Amygdala (tissue), 56 donors: ENCODE measurements around the gene PDE4D.
"Not testable (repeated sequence)": the region's sequence is repeated elsewhere in the genome, so short reads cannot be mapped to it uniquely, and the experiment has no call there.

Experiments used
- DNase-seq, 56 donors: peaks; one replicate each; lab custom pipeline; 2025; lab: John Stamatoyannopoulos, UW

The PDE4D gene

DNA sequence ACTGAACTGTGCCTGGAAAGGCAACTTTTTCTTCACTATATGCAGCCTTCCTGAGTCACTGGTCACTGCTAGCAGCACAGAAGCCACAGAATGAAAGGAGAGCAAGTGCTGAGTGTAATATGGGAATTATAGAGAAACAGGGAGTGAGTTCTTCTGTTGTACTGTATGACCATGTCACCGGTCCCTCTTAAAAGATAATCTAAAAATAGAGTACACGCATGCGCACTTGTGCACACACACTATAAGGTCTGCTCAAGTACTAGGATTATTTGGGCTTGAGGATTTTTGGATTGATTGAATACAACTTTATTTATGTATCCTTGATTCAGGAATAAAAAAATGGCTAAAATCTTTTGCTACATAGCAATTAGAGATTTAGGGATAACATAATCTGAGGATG, 571.9 kb downstream of the PDE4D start:
- DNase-seq = no peak

DNA sequence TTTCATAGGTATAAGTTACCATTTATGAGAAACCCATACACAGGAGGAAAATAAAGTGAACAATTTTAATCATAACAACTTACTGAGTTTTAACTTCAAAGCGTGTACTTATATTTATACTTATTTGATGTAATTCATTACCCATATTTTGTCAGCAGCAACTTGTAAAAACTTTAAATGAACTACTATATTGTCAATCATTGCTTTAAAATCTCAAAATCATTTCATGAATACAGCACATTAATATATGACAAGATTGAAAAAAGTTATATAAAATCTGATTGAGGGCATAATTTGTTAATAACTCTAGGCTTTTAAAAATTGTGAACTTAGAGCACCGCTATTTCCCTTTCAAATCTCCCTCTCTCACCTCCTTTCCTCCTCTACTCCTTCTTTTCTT, 573.1 kb downstream of the PDE4D start:
- no peak for DNase-seq

GRCh38 chr5:59319250-59319649, 574.3 kb downstream of the PDE4D start:
- DNase-seq = no peak

- no peak for DNase-seq
Observed at GRCh38 chr5:59317774-59318205, 575.7 kb downstream of the PDE4D start.

DNA sequence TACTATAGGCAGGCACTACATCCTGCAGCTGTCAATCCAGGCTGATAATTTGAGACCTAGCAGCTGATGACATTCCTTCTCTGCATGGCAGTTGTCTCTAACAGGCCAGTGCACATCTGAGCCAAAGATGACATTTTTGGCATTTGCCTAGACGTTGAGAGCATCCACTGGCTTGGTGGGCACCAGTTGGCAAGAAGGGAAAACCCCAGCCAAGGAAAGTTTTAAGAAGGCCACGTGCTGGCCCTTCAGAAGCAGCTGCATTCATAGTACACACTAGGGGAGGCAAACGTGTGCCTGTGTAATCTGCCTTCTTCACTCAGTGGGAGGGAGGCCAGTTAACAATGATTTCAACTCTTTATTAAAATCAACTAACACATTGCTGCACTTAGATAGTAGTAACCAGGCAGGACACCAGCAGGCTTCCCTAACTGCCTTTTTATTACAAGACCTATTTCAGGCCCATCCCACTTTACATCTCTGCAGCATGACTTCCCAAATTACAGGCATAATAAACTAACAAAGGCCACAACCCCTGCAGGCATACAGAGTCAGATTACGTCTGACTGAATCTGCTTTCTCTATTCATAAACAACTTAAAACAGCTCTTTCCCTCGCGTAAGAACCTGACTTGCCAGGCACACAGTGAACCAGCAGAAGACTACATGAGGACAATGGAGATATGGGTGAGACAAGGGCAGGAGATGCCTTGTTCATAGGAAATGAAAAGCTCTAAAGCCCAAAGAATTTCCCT, 576.3 kb downstream of the PDE4D start:
- DNase-seq = no peak

- no peak for DNase-seq
Observed at GRCh38 chr5:59312223-59312622, 581.3 kb downstream of the PDE4D start.

DNA sequence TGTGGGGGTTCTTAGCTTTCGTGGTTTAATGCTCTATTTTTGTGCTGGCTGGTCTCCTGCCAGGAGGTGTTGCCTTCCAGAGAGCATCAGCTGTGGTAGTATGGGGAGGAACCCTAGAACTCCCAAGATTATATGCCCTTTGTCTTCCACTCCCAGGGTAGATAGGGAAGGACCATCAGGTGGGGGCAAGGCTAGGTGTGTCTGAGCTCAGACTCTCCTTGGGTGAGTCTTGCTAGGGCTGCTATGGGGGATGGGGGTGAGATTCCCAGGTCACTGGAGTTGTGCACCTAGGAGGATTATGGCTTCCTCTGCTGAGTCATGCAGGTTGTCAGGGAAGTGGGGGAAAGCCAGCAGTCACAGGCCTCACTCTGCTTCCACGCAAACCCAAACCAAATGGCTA, 584.8 kb downstream of the PDE4D start:
- DNase-seq = not testable (repeated sequence)

DNA sequence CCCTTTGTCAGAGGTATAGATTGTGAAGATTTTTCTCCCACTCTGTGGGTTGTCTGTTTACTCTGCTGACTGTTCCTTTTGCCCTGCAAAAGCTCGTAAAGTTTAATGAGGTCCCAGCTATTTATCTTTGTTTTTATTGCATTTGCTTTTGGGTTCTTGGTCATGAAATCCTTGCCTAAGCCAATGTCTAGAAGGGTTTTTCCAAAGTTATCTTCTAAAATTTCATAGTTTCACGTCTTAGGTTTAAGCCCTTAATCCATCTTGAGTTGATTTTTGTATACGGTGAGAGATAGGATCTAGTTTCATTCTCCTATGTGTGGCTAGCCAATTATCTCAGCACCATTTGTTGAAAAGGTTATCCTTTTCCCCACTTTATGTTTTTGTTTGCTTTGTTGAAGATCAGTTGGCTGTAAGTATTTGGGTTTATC, 590.2 kb downstream of the PDE4D start:
- not testable (repeated sequence) for DNase-seq

DNA sequence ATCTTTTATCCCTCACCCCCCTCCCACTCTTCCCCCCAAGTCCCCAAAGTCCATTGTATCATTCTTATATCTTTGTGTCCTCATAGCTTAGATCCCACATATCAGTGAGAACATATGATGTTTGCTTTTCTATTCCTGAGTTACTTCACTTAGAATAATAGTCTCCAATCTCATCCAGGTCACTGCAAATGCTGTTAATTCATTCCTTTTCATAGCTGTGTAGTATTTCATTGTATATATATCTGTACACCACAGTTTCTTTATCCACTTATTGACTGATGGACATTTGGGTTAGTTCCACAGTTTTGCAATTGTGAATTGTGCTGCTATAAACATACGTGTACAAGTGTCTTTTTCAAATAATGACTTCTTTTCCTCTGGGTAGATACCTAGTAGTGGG, 591.0 kb downstream of the PDE4D start:
- DNase-seq = not testable (repeated sequence)

GRCh38 chr5:59301727-59302126, 591.8 kb downstream of the PDE4D start:
- no peak for DNase-seq

DNA sequence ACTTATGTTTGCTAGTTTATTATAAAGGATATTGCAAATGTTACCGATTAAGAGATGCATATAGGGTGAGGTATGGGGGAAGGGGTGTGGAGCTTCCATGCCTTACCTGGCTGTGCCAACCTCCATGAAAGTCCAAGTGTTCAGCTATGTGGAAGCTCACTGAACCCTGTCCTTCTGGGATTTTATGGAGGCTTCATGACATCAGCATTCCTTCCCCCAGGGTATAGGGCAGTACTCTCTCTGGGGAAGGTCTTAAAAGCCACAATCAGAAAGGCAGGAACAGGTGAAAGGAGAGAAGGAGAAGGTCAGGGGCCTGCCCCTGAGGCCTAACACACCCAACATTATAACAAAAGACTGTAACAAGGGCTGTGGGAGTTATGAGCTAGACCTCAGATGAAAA, 592.6 kb downstream of the PDE4D start:
- DNase-seq = no peak

DNA sequence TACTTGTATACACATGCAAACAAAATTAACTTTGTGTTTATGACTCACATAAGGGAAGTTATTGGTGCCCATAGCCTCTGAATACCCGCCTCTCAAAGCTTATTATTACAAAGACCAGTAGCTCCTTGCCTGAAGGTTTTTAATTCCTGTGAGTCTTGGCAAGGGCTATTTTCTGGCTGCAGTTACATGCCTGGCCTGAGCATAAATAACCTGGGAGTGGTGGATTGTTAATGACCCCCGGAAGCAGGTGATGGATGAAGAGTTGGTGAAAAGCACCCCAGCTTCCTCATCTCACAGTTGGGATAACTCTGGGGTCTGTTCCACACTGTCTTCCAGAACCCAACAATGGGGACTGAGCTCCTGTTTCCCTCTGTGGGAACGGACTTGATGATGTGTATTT, 594.5 kb downstream of the PDE4D start:
- no peak for DNase-seq

DNA sequence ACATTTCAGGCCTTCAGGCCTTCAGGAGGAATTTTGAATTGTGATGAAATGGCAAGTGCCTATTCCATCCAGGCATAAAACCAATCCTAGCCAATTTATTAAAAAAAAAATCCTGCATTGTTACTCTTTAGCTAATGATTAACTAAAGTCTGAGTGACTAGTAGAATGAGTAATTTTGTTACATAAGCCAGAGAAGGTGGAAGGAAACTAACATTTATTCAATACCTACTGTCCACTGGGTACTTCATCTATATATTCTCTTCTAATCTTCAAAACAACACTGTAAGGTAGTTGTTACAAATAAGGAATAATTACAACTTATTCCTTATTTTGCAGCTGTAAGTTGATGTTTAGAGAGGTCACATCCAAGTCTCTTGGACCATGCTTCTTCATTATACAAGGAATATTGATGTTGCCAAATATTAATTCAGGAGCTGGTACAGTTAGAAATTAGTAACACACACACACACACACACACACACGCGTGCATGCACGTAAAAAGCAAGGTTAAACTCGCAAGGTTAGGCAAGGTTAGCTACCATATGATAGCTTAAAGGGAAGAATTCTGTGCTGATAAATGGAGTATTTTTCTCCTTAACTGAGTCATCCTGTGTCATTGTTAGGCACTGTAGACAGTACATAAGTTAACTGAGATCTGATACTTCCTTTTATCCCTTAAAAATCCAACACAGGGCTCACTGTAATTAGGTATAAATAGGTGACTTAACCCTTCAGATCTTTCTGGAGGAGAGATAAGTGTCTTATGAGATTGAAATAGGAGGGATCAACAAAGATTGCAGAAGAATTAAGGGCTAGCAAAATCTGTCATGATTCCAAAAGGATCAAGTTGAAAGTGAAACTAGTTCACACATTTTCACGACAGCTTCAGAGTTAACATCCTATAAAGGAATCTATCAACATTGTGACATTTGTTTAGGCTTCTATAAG, 596.9 kb downstream of the PDE4D start:
- no peak for DNase-seq

DNA sequence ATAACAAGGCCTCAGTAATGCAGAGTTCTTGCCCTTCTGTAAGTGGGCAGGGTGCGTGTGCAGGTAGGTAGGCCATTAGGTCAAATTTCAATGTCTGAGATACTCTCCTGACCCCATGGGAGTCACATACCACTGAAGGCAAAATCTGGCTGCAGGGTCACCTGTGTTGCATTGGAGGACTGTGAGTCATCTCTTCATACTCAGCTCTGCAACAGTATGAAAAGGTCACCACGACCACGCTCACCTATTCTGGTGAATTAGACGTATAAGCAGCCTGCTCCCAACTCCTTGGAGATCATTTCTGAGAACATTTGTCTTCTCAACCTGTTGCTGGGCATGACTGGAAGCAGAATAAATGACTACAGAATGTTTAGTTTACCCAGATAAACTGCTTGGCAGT, 599.8 kb downstream of the PDE4D start:
- DNase-seq = no peak

- DNase-seq = no peak
Observed at GRCh38 chr5:59291941-59292340, 601.6 kb downstream of the PDE4D start.

GRCh38 chr5:59287884-59288283, 605.6 kb downstream of the PDE4D start:
- DNase-seq = no peak

- no peak for DNase-seq
Observed at GRCh38 chr5:59287361-59287760, 606.2 kb downstream of the PDE4D start.

DNA sequence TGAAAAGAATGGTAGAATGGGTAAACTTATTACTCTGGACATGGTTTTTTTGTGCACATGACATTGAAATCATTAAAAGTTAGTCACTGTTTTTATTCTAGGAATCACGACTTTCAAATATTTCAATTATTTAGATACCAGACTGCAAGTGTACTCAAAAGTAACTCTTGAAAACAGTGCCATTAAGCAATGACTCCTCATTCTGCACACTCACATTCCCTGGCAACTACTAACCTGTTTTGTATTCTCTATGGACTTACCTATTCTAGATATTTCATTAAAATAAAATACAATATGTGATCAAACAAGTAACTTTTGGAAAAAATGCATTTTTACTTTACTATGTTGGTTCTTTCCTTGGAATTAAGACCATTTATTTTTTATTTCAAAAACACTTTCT, 607.0 kb downstream of the PDE4D start:
- DNase-seq = no peak

DNA sequence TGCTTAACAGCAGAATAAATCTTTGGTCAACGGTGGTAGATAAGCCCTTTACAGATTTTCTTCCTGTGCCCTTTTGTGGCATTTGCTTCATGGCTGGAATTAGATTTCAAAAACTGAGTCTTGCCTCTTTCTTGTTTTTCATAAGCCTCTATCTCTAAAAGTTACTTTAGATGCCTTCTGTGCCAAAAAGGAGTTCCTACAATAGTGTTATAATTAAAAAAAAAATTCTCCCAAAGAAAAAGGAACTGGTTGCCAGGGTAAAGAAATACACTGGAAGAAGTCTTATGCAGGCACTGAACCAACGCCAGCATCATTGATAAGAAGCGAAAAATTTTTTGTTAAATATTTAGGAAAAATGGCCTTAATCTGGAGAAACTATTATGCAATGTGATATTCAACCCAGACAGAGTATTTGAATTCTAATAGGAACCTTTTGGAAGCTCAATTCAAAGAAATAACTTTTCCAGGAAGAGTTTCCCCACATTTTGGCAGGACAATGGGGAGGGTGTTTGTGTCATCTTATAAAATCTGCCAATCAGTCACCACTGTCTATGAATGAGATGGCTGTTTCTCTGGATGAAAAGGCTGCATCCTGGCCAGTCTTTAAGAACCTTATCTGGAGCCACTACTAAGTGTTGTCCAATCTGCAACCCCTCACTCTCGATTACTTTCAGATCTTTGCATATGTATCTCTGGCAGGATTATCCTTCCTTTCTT, 608.1 kb downstream of the PDE4D start:
- DNase-seq = no peak

- DNase-seq = no peak
Observed at GRCh38 chr5:59282726-59283125, 610.8 kb downstream of the PDE4D start.

DNA sequence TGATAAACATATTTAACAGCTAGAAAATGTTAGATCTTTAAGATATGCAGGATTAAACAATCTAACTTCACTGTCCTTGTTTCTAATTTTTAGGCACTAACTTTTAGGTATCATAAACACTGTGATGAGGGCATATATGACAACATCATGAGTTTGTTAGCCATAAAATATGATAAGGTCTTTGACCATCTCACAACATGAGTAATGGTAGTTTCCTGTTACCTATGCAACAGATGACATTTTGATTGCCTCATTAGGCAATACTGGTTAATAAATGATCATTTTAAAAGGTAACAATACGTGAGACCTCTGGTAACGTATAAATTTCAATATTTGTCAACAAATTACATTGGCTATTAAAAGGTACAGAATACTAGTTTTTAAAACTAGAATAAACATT, 613.5 kb downstream of the PDE4D start:
- no peak for DNase-seq
